HCEC 1CT (cell line): Measurements from ENCODE around the gene CCNQ.

Experiments used
- DNase-seq: peaks from one replicate; pipeline ENCODE4 v3.0.0-alpha.2; 2017

Gene CCNQ

GRCh38 chrX:153598541-153599191 is at the start of gene CCNQ:
Gene CCNQ (minus strand): TSS chrX:153599139. CDS start chrX:153599073, 66 bp downstream.
- DNase-seq, result peak; percentile 10

GRCh38 chrX:153647461-153648357 is 48.8 kb upstream of the CCNQ start:
- no peak for DNase-seq

DNA sequence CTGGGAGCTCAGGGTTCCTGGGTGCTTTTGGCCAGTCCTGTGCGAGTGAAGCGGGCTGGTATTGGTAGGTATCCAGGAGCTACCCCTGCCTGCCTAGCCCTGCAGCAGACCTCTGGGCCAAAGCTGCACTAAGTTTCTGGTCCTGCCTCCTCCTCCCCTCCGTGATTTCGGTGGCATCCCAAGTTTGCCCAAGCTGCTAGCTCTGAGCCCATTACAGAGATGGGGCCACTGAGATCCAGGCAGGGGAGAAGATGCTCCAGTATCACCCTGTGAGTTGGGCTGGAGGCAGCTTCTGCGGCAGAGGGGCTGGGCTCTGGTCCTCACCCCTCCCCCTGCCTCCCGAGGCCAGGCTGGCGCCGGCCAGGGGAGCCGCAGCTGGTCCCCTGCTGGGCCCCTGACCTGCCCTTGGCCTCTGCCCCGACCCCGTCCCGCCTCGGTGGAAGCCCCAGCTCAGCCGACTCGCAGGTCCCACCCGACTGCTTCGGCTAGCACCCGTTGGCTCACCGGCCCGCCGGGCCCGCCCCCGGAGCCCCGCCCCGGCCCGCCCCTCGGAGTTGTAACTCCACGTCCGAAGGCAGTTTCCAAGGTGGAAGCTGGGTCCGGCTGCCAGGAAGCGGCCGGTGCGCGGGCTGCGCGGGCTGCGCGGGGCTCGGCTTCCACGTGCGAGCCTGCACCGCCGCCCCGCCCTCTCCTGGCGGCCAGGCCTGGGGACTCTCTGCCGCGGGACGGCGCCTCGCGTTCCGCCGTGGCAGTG is 47.9 kb upstream of the CCNQ start, which contains the start of gene DUSP9:
TSS of gene DUSP9 (plus strand) at position 584 of the 754 bp plus-strand sequence. CDS start 751 bp downstream, outside the sequence.
- no peak for DNase-seq

DNA sequence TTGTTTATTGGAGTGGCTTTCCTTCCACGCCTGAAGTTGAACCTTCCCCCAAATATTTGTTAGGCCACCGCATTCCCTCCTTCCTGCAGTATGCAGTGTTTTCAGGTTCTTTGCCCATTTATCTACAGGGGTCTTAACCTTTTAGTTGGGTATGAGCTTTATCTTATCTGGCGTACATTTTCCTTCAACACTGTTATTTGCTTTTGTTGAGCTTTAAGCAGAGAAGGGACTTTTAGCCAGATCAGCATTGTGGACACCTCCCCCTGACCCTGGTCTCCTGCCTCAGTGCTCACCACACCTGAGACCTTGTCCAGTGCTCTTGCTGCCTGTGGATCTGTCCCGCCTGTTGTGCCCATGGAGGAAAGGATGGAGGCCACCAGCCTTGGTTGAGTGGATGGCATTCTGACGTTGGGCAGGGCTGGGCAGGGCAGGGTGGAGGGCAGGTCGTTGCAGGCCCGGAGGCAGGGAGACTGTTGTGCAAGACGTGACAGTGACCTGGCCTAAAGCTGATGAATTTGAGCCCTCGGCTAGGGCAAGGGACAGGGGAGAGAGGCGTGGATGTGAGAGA is 47.1 kb upstream of the CCNQ start:
- DNase-seq, result no peak

DNA sequence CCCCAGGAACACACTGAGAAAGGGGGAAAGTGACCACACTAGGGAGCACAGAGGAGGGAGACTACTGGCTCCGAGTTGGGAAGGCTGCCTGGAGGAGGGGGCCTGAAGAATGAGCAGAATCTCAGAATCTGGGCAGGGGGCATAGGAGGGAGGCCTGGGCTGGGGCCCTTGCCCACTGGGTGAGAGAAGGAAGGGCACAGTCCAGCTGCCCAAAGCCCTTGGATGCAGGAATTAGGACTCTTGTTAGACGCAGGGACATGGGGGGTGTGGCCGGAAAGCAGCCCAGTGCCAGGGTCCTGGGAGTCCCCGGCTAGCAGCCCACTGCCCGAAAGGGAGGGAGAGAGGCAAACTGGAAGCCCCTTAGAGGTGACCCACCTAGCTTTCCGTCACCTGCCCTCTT is 46.2 kb upstream of the CCNQ start:
- DNase-seq, result no peak

- DNase-seq, result no peak
Measured at GRCh38 chrX:153644356-153645125, 45.6 kb upstream of the CCNQ start.

- DNase-seq, result no peak
Measured at GRCh38 chrX:153643431-153644351, 44.8 kb upstream of the CCNQ start.

GRCh38 chrX:153642655-153643430 is 43.9 kb upstream of the CCNQ start:
- no peak for DNase-seq

DNA sequence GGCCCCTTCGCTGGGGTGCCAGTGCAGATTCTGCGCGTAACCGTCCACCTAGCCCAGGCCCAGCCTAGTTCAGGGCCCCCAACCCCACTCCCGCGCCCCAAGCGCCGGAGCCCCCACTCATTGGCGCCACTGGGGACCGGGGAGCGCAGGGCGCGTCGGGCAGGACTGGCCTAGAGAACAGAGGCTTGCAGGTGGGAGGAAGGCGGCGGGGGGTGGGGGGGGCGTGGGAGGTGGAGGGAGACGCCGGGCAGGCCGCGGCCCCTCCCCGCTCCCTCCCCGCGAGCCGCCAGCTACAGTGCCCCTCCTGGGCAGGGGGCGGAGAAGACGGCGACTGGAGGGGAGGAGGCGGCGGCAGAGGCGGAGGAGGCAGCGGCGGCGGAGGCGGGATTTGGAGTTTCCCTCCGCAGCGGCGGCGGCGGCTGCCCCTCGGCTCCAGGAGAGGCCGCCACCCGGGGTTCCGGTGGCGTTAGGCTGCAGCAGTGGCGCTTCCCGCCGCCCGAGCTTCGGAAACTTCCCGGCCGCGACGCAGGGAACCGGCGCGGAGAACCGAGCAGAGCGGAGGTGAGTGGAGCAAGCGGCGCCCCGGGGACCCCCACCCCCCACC is 43.2 kb upstream of the CCNQ start:
- DNase-seq, result no peak

DNA sequence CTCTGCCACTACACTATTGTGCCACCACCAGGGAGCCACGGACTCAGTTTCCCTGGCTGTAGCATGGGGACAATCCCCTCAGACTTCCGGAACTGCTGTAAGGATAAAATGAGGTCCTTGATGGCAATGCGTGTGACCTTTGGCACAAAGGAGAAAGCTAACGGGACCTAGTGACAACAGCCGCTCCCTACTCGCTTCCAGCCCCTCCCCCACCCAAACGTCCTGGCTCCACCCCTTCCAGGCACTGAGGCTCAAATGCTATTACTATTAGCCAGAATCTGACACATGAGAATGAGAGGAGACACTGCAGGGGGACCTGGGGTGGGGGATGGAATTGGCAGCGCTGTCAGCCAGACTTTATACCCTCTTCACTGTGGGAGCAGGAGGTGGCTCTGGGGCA is 42.7 kb upstream of the CCNQ start:
- DNase-seq, result no peak

- no peak for DNase-seq
Measured at GRCh38 chrX:153640736-153641575, 42.0 kb upstream of the CCNQ start.

DNA sequence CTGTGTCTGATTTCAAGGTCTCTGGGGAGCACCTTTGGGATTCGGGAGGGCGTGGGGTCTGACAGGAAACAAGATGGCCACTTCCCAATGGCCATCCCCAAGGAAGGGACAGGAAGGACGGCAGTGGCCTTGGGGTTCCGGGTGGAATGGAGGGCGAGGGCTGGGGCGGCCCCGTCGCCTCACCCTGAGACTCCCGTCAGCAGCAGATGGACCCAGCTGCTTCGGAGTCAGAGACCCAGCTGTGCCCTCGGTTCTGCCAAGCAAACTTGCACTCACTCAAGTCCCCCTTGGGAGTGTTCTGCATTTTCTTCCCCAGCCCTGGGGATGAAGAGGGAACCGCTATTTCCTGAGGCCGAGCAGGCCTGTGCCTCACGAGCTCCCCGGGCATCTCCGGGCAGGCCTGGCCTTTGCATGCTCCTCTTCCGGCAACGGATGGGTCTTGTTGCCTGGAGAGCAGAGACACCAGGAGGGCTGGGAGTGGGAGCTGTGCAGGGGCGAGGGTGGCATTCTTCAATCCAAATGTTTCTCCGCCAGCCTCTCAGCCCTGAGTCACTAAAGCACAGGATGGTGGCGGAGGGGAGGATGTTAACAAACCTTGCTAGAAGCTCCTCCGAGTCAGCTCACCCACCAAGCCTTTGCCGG is 41.2 kb upstream of the CCNQ start:
- no peak for DNase-seq

- no peak for DNase-seq
Measured at GRCh38 chrX:153639177-153640044, 40.5 kb upstream of the CCNQ start.

GRCh38 chrX:153638436-153639176 is 39.7 kb upstream of the CCNQ start:
- DNase-seq, result no peak

GRCh38 chrX:153638041-153638371 is 39.1 kb upstream of the CCNQ start:
- DNase-seq, result no peak
